GM12878 (cell line): ENCODE measurements around the gene ETS1. TPM values are rescaled to one million over a fixed set of nuclear protein-coding genes. Genes with fewer than 3 reads are reported as not detected.
A peak's percentile ranks its signal among the peaks of the same experiment; 100 is the strongest.

Experiments
- ATAC-seq: fragments of 200-7000 bp; cut with Tn5 transposase; 3 replicates; pipeline ENCODE4 v1.9.1; 2020; ENCODE audit warnings: mild to moderate bottlenecking, moderate library complexity
- BruUV-seq: library from RNA; stranded (reverse); fragments of 400-500 nt; replicated peaks from 2 replicates; lab custom pipeline; 2021; lab: Mats Ljungman, UMichigan
- CTCF ChIA-PET: fragments of 300-600 bp; sonication (Branson Sonifier 250); formaldehyde crosslinking; extraction: SDS; loops from one replicate; lab custom pipeline; 2021; ENCODE audit warnings: inconsistent platforms; lab: Yijun Ruan, JAX
- POLR2A ChIA-PET: fragments of 350-600 bp; formaldehyde crosslinking; extraction: SDS; loops from one replicate; lab custom pipeline; 2021; ENCODE audit warnings: inconsistent platforms; lab: Charles Lee
- RAD21 ChIA-PET: fragments of 300-600 bp; sonication (Branson Sonifier 250); formaldehyde crosslinking; loops from one replicate; lab custom pipeline; 2023; ENCODE audit warnings: antibody characterized with exemption; ENCODE audit not compliant: unreplicated experiment; lab: Charles Lee
- SMC1A ChIA-PET: fragments of 300-600 bp; sonication (Branson Sonifier 250); formaldehyde crosslinking; loops from one replicate; lab custom pipeline; 2023; ENCODE audit not compliant: unreplicated experiment, uncharacterized antibody; lab: Charles Lee
- DNase-seq: peaks from one replicate; pipeline ENCODE4 v3.0.0-alpha.2; 2011; ENCODE audit warnings: low read depth, low spot score
- FAIRE-seq: peaks from 3 replicates; lab custom pipeline; 2011; peaks lifted over from hg19 to GRCh38; lab: Jason Lieb, UNC
- H2AFZ ChIP-seq: 2 replicates; pipeline ENCODE4 v1.6.0; 2011; ENCODE audit warnings: low read depth, low read length, control low read depth; ENCODE audit not compliant: control insufficient read depth
- H3K27ac ChIP-seq: 2 replicates; pipeline ENCODE4 v1.5.1; 2011; ENCODE audit warnings: control low read depth; ENCODE audit not compliant: control insufficient read depth, insufficient read depth
- H3K27me3 ChIP-seq, 2 experiments: replicated peaks in 1 of 2; 2 replicates each; pipeline versions ENCODE4 v1.6.0 to v1.6.1; 2011; ENCODE audit warnings: low read length in 1 of 2; ENCODE audit not compliant: control insufficient read depth in 2 of 2, insufficient read depth in 2 of 2
- H3K36me3 ChIP-seq, 2 experiments: 2 replicates each; pipeline ENCODE4 v1.5.1; 2011; ENCODE audit warnings: low read length in 1 of 2; ENCODE audit not compliant: control insufficient read depth in 2 of 2, insufficient read depth in 2 of 2
- H3K4me1 ChIP-seq: 2 replicates; pipeline ENCODE4 v1.6.1; 2011; ENCODE audit warnings: mild to moderate bottlenecking, low read length, moderate library complexity, mixed read lengths; ENCODE audit not compliant: control insufficient read depth, insufficient read depth
- H3K4me2 ChIP-seq: 2 replicates; pipeline ENCODE4 v1.6.0; 2011; ENCODE audit warnings: control low read depth; ENCODE audit not compliant: control insufficient read depth, insufficient read depth
- H3K4me3 ChIP-seq: fragments of 200-600 bp; sonication (generic); 2 replicates; pipeline ENCODE4 v1.5.1; 2016
- H3K79me2 ChIP-seq: 2 replicates; pipeline ENCODE4 v1.6.0; 2011; ENCODE audit warnings: low read length; ENCODE audit not compliant: control insufficient read depth, insufficient read depth
- H3K9ac ChIP-seq: 2 replicates; pipeline ENCODE4 v1.8.0; 2011; ENCODE audit warnings: low read length, control low read depth, mixed read lengths; ENCODE audit not compliant: control insufficient read depth, insufficient read depth
- H3K9me3 ChIP-seq: replicated peaks from 3 replicates; pipeline ENCODE4 v1.5.1; 2011; ENCODE audit warnings: mild to moderate bottlenecking, low read length; ENCODE audit not compliant: control insufficient read depth, insufficient read depth
- H4K20me1 ChIP-seq: 2 replicates; pipeline ENCODE4 v1.6.0; 2011; ENCODE audit not compliant: control insufficient read depth, insufficient read depth
- HDGF ChIP-seq: fragments of 450-650 bp; IDR thresholded peaks from 2 replicates; pipeline ENCODE4 v1.6.1; 2016; ENCODE audit warnings: antibody characterized with exemption
- SREBF2 ChIP-seq: IDR thresholded peaks from 2 replicates; pipeline ENCODE4 v1.6.1; 2012; ENCODE audit warnings: mild to moderate bottlenecking, low read length
- ZSCAN29 ChIP-seq: fragments of 450-650 bp; IDR thresholded peaks from 2 replicates; pipeline ENCODE4 v1.6.1; 2017; ENCODE audit warnings: mild to moderate bottlenecking, moderate library complexity
- WGBS: methylation state at CpG from one replicate; pipeline ENCODE4 v1.1.6; 2016; ENCODE audit warnings: low lambda C conversion rate; ENCODE audit not compliant: insufficient replicate concordance, insufficient coverage; ENCODE audit errors: missing lambda C conversion rate; 5-methylcytosine and 5-hydroxymethylcytosine counted together
- in situ Hi-C: fragments of 300-500 bp; cut with MboI; formaldehyde crosslinking; loops from 9 replicates; pipeline ENCODE4 v1.14.3; 2018; ENCODE audit warnings: mixed read lengths
- intact Hi-C: fragments of 100-400 bp; cut with micrococcal nuclease; formaldehyde crosslinking; loops from one replicate; pipeline ENCODE4 v1.14.2; 2022; ENCODE audit not compliant: unreplicated experiment
- polyA plus RNA-seq, 11 experiments: library from polyadenylated mRNA; depleted of rRNA in 4 of 11; unstranded in 6 of 11; stranded (reverse) in 5 of 11; fragments of >200 nt; fragmentation: Nextera tagmentation in 4 of 11; fragmentation: Illumina TruSeq in 1 of 11; extraction: Ambion mirVana in 4 of 11; extraction: Trizol in 1 of 11; gene quantifications; 1 replicate in 1 of 11; 2 replicates in 10 of 11; pipeline versions ENCODE4 v1.2.1 to v1.2.3, GENCODE V29; 2011 to 2016; ENCODE audit warnings: inconsistent platforms in 2 of 11, missing spikeins in 2 of 11, low read depth in 1 of 11
- total RNA-seq, 4 experiments: library from RNA; depleted of rRNA in 3 of 4; stranded (reverse); fragments of >200 nt in 3 of 4; fragmentation: Illumina TruSeq in 1 of 4; extraction: Trizol in 1 of 4; gene quantifications; 2 replicates each; pipeline versions ENCODE4 v1.2.1 to v1.2.3, GENCODE V29; 2013 to 2021
- TF ChIP-seq, protein P1 (sequence below): fragments of 150-350 bp; IDR thresholded peaks from 2 replicates; pipeline ENCODE4 v1.6.1; 2016; ENCODE audit warnings: low read depth, low read length

ETS1 gene
- total and polyA plus RNA-seq, 10 of the 15 experiments (the other 5 are each of a cell fraction or from before 2014, with no cell fraction given) = 12.5 to 112 (median 55.5) TPM

DNA sequence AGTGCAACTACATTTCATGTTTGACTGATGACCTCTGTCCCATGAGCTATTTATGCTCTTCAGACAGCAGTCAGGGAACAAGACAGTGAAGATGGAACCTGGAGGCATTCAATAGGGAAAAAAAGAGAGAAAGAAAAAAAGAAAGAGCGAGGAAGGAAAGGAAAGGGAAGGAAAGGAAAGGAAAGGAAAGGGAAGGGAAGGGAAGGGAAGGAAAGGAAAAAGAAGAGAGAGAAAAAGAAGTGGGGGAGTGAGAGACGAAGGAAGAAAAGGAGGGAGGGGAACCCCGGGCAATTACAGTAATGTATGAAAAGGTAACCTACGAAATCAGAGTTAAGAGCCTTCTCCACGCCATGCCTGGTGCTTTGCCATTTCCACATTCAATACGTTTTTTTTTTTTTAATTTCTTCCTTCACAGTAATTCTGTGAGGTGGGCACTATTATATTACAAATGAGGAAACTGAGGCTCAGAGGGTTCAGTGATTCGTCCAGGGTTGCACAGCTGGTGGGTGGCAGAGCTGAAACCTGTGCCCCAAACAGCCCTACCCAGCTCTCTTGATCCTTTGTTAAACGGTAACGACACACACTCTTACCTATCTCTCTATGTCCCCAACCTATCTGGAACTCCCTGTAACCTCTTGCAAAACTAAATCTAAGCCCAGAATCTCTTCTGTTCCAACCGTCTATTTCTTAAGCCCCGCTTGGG lies 39.3 kb downstream of the ETS1 start:
- 48% methylated on average over 11 of the region's 11 CpGs for WGBS
- no peaks in the 10 kb centered on the region for H3K9me3 ChIP-seq
- POLR2A ChIA-PET = interaction anchor here (1.5 kb wide), 1 partner anchor 25 kb away, joined by 4 read pairs; no protein-coding TSS in a partner anchor
- CTCF ChIA-PET = interaction anchor here (0.6 to 1.8 kb wide), 6 partner anchors 9 to 283 kb away, joined by 3 to 6 read pairs (median 3); no protein-coding TSS in a partner anchor
- no peaks in the 10 kb centered on the region for H4K20me1 ChIP-seq
- no TSS peak for BruUV-seq
- no peaks in the 10 kb centered on the region for H3K36me3 ChIP-seq
- H3K27ac ChIP-seq = peak overlapping the region; percentile 57
- FAIRE-seq (no peak), DNase-seq (no peak), ATAC-seq (no peak)
- H3K4me2 ChIP-seq = peak overlapping the region; percentile 80
- H3K27me3 ChIP-seq = no peaks in the 10 kb centered on the region
- peaks cover 37% of the 10 kb centered on the region for H3K4me1 ChIP-seq
- no peaks in the 10 kb centered on the region for H3K79me2 ChIP-seq
- RAD21 ChIA-PET = interaction anchor here (1.0 to 1.6 kb wide), 7 partner anchors 13 to 249 kb away, joined by 3 to 7 read pairs (median 5); no protein-coding TSS in a partner anchor
- peak overlapping the region; percentile 80 for H3K9ac ChIP-seq
- in situ Hi-C loops (no loop called here), intact Hi-C loops (no loop called here)
- H3K4me3 ChIP-seq = peak overlapping the region; percentile 60
- peak overlapping the region; percentile 88 for H2AFZ ChIP-seq
- 0 out of 2 replicates have a peak, but pooled peaks have one; percentile 38 for TF ChIP-seq HDGF
- no peak for TF ChIP-seq ZSCAN29
- TF ChIP-seq, protein P1, sequence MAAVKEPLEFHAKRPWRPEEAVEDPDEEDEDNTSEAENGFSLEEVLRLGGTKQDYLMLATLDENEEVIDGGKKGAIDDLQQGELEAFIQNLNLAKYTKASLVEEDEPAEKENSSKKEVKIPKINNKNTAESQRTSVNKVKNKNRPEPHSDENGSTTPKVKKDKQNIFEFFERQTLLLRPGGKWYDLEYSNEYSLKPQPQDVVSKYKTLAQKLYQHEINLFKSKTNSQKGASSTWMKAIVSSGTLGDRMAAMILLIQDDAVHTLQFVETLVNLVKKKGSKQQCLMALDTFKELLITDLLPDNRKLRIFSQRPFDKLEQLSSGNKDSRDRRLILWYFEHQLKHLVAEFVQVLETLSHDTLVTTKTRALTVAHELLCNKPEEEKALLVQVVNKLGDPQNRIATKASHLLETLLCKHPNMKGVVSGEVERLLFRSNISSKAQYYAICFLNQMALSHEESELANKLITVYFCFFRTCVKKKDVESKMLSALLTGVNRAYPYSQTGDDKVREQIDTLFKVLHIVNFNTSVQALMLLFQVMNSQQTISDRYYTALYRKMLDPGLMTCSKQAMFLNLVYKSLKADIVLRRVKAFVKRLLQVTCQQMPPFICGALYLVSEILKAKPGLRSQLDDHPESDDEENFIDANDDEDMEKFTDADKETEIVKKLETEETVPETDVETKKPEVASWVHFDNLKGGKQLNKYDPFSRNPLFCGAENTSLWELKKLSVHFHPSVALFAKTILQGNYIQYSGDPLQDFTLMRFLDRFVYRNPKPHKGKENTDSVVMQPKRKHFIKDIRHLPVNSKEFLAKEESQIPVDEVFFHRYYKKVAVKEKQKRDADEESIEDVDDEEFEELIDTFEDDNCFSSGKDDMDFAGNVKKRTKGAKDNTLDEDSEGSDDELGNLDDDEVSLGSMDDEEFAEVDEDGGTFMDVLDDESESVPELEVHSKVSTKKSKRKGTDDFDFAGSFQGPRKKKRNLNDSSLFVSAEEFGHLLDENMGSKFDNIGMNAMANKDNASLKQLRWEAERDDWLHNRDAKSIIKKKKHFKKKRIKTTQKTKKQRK = no peak
- TF ChIP-seq SREBF2 = no peak
- SMC1A ChIA-PET = interaction anchor here (0.6 to 3.6 kb wide), 11 partner anchors 12 to 1454 kb away, joined by 3 to 20 read pairs (median 5); no protein-coding TSS in a partner anchor
